GM19452 (cell line): ENCODE measurements around the gene ADAD2.

ENCODE experiments used
- ATAC-seq: cut with Tn5 transposase; IDR thresholded peaks from one replicate; pipeline ENCODE4 v1.9.1; 2021; ENCODE audit not compliant: unreplicated experiment

The ADAD2 gene

DNA sequence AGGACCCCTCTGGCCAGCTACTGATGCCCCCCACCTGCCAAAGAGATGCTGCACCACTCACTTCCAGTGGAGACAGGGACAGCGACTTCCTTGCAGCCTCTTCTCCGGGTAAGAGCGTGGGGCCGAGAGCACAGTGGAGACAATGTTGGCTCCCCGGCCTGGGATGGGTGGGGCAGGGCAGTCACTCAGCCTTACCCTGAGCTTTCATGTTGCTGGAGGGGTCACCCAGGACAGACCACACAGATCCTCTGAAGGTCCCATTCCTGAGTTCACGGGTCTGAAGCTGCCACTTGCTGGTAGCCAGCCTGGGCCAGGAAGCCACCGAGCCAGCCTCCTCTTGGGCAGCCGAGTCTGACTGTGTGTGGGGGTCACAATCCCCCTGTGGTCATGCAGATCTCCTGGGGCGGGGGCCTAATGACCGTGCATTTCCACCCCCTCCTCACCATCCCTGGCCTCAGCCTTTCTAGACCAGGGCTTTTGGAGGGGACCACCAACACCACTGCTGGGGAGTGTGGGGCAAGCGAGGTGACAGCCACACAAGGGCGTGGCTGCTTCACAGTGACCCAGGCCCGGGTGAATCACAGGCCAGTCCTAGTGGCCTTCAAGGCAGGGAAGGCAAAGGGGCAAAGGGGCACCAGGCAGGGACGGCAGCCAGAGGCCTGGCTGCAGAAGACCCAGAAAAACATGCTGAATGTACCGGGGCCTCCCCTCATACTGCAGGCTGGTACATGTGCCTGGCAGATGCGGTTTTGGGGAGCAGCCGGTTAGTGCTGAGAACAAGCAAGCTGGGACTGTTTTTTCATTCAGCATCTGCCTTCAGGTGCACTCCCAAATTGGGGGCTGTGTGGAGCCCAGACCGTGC lies 14.5 kb upstream of the ADAD2 start:
- ATAC-seq = no peak

DNA sequence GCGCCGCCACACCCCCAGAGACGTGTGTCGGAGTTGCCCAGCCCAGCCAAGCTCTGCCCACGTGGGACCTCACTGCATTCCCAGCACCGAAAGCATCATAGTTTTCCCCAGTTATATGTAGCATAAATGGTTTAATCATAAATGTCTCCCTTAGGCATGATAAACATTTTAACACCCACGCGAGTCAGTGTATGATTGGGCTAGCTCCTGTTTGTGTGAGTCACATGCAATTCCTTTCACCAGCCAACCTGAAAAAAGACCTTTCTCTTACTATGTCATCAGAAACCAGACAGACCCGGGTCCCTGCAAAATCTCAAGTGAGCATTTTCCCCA lies 13.2 kb upstream of the ADAD2 start:
- no peak for ATAC-seq

- ATAC-seq = no peak
These were observed 12.7 kb upstream of the ADAD2 start for GRCh38 chr16:84178146-84178765.

DNA sequence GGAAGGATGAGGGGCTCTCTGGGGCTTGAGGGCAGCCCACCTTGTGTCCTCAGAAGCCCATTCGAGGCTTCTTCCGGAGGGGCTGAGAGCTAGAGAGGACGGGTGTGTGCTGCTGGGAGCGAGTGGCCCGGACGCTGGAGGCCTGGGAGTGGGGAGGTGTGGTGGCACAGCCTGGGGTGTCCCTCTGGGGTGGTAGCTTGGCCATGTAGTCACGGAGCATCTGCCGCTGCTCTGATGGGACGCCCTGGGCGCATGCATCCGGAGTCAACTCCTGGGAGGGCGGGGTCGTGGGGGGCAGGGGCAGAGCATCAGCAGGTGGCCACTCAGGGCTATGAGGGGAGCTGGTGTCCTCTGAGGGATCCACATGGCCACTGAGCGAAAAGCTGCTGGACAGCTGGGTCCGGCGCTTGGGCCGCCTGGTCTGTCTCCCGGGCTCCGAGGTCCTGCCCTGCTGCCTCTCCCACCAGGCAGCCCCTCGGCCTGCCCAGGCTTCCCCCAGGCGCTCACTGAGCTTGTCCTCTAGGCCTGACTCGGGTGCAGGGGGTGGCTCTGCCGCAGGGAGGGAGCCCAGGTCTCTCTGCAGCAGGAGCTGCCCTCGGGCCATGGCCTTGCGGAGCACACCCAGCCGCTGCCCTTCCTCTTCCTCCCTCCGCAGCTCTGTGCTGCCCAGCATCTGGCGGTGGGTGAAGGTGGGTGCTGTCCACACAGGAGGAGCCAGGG lies 11.9 kb upstream of the ADAD2 start:
- ATAC-seq = no peak

DNA sequence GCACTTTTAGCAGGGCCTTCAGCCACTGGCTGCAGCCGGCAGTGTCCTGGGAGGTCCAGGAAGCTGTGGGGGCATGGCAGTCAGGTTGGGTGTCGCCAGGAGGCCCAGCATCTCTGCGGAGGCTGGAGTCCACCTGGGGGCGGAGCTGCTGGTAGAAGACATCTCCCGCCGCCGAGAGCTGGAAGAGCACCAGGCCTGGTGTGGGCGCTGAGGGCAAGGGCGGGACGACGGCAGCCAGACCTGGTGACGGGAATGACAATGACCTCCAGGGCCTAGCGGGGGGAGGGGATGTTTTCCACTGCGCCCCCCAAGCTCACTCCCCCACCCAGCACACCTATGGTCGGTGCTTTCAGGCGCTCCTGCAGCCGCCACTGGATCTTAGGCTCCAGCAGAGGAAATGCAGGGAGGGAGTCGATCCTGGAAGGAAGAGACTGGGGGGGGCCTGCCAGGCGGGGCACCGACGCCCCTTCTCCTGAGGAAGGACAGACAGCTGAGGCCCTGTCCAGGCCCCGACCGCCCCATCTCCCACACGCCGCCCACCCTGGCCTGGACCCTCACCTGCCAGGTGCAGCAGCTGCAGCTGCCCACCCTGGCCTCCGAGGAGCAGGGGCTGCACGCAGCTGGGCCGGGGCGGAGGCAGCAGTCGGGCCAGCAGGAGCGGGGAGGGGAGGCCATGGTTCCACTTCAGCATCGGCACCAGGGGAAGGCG lies 11.2 kb upstream of the ADAD2 start:
- no peak for ATAC-seq

GRCh38 chr16:84180519-84181140 lies 10.3 kb upstream of the ADAD2 start:
- ATAC-seq = no peak

DNA sequence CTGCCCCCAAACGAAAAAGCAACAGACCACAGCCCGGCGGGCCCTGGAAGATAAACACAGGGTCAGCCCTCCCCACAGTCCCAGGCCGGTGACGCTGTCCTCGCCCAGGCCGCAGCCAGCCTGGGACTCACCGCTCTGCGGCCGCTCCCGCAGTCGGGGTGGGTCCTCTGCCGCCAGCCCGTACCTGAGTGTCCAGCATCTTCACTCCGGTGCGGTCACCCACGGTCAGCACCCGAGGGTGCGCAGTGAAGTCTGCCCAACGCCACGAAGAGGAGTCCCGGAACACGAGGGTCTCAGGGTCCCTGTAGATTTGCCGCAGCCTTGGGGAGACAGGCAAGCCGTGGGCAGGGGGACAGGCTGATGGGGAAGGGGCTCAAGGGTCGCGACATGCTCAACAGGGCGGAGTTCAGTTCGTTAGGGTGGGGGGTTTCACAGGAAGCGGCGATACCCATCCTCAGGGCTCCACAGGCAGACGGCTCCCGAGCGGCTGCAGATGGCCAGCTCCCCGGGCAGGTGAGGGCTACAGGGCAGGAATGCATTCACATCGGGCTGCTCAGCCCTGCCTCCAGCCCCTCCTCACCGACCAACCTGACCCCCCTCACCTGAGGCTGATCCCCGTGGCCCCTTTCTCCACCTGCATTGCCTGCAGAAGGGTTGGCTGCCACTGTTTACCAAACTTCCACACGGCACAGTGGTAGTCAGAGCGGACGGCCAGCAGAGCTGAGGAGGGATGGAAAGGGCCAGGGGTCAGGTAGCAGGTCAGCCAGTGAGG lies 9.6 kb upstream of the ADAD2 start:
- ATAC-seq = no peak

GRCh38 chr16:84182104-84182503 lies 8.9 kb upstream of the ADAD2 start:
- no peak for ATAC-seq

GRCh38 chr16:84182680-84183571 lies 8.0 kb upstream of the ADAD2 start:
- ATAC-seq = no peak

- ATAC-seq = no peak
These were observed 7.4 kb upstream of the ADAD2 start for GRCh38 chr16:84183572-84183875.

GRCh38 chr16:84183911-84184591 lies 6.9 kb upstream of the ADAD2 start:
- no peak for ATAC-seq

GRCh38 chr16:84184775-84185174 lies 6.2 kb upstream of the ADAD2 start:
- no peak for ATAC-seq

- peak; percentile 97 for ATAC-seq
These were observed 4.1 kb upstream of the ADAD2 start, which contains the start of gene TAF1C for GRCh38 chr16:84186685-84187437. TAF1C (minus strand) TSS chr16:84187057; CDS start chr16:84184988, 2,069 bp downstream.

DNA sequence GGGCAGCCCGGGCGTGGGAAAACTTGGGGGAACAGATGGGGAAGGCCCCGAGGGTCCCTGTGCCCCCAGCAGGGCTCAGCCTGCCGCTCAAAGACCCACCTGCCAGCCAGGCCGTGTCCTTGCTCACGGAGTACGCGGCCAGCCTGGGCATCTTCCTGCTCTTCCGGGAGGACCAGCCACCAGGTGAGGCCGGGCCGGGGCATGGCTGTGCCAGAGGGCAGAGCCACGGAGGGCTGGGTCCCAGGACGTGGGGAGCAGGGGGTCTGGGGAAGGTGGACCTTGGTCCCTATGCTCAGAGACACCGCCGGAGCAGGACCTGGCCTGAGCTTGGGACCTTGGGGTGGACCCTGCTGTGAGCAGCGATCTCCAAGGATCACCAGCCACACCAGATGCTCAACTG lies 509 bp downstream of the ADAD2 start:
- ATAC-seq = no peak

DNA sequence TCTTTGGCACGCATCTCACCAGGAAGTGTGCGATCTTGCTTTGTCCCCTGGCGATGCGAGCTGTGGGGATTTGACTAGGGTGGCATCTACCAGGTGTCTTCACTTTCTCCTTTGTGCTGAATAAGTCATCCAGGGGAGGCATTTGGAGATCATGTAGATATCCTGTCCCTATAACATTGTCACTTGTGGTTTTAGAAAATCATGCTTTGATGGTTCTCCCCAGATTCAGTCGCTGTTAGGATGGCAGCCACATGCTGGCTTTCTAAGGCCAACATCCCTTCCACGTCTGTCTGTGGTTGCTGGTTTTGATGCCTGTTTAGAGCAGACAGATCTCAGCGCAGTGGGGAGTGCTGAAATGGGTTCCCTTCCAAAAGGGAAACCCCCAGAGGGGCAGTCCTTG lies 2.5 kb downstream of the ADAD2 start:
- ATAC-seq = no peak

DNA sequence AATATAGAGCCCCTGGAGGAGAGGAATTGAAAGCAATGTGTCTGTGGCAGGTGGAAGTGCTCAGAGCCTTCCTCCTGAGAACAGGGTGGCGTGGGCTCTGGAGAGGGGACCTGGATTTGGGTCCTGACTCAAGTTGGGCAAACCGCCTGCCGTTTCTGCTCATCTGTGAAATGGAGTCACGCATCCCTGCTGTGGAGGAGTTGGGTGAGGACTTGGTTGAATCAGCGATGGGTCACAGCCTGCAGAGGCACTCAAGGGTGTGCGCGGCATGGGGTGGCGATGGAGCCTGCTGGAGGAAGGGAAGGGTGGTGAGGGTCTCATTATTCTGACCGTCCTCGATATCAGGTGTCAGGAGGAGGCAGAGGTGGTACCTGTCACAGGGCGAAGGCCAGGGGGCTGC lies 3.1 kb downstream of the ADAD2 start:
- ATAC-seq = no peak

DNA sequence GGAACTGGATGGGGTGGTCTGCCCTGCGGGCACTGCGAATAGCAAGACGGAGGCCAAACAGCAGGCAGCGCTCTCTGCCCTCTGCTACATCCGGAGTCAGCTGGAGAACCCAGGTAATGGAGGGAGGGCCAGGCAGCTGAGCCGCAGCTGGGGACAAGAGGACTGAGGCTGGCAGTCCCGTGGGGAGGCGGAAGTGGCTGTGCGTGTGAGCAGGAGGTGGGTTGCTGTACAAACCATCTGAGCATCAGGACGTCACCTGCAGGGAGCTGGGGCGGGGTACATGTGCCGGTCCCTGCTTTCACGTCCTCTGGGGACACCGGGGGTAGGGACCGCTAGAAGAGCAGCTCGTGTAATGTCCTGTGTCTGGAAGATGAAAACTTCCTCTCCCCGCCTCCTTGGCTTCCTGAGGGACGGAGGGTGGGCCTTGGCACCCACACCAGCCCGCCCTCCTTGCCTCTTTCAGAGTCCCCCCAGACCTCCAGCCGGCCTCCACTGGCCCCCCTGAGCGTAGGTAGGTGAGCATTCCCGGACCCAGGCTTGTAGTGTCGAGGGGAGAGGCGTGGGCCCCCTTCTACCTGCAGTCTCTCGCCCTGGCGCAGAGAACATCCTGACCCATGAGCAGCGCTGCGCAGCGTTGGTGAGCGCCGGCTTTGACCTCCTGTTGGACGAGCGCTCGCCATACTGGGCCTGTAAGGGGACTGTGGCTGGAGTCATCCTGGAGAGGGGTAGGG lies 3.7 kb downstream of the ADAD2 start:
- ATAC-seq = peak; percentile 73
